ENCODE results near the gene CASKIN1. TPM values are rescaled to one million over a fixed set of nuclear protein-coding genes. Genes with fewer than 3 reads are reported as not detected.

Gene CASKIN1
- total and polyA plus RNA-seq, 3 donors from 2014 or later = 2.1 to 159 (median 6.4) TPM

- no peak for DNase-seq
- intact Hi-C loops (cut with DNase I; ENCODE audit: low total_unique reads) = no loop called here
Measured at GRCh38 chr16:2214719-2214968, 18.2 kb upstream of the CASKIN1 start, which contains the start of gene PGP. Gene PGP, minus strand, starts transcription at chr16:2214840. Its CDS starts 63 bp downstream, at chr16:2214777.

GRCh38 chr16:2213817-2214718 lies 17.7 kb upstream of the CASKIN1 start:
- 1% methylated on average over 19 to 34 of the region's 98 CpGs for WGBS, 2 donors
- TF ChIP-seq, protein P1, sequence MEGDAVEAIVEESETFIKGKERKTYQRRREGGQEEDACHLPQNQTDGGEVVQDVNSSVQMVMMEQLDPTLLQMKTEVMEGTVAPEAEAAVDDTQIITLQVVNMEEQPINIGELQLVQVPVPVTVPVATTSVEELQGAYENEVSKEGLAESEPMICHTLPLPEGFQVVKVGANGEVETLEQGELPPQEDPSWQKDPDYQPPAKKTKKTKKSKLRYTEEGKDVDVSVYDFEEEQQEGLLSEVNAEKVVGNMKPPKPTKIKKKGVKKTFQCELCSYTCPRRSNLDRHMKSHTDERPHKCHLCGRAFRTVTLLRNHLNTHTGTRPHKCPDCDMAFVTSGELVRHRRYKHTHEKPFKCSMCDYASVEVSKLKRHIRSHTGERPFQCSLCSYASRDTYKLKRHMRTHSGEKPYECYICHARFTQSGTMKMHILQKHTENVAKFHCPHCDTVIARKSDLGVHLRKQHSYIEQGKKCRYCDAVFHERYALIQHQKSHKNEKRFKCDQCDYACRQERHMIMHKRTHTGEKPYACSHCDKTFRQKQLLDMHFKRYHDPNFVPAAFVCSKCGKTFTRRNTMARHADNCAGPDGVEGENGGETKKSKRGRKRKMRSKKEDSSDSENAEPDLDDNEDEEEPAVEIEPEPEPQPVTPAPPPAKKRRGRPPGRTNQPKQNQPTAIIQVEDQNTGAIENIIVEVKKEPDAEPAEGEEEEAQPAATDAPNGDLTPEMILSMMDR (IDR thresholded peaks at IDR 0.05) = no peak
- TF ChIP-seq POLR2A (IDR thresholded peaks at IDR 0.05) = no peak
- intact Hi-C loops (cut with DNase I; ENCODE audit: low total_unique reads) = no loop called here

More at GRCh38 chr16:2214719-2214968, 18.2 kb upstream of the CASKIN1 start, which contains the start of gene PGP:
- H3K27me3 ChIP-seq = no peaks in the 10 kb centered on the region
- H3K4me1 ChIP-seq = peaks cover 38% of the 10 kb centered on the region
- WGBS, 2 donors = 3% methylated on average over 8 of the region's 48 CpGs; no CpG with 5 or more reads in 1 of the 2 donors
- no peaks in the 10 kb centered on the region for H3K9me3 ChIP-seq
- peak within 1 kb of the TSS; percentile 61 to 91 for H3K27ac ChIP-seq
- TF ChIP-seq POLR2A (IDR thresholded peaks at IDR 0.05) = no peak
- TF ChIP-seq, protein P1 (IDR thresholded peaks at IDR 0.05) = no peak
- peak within 1 kb of the TSS; percentile 65 to 67 for H3K4me3 ChIP-seq
- no peaks in the 10 kb centered on the region for H3K36me3 ChIP-seq (ENCODE audit: low read depth, missing control alignments)

DNA sequence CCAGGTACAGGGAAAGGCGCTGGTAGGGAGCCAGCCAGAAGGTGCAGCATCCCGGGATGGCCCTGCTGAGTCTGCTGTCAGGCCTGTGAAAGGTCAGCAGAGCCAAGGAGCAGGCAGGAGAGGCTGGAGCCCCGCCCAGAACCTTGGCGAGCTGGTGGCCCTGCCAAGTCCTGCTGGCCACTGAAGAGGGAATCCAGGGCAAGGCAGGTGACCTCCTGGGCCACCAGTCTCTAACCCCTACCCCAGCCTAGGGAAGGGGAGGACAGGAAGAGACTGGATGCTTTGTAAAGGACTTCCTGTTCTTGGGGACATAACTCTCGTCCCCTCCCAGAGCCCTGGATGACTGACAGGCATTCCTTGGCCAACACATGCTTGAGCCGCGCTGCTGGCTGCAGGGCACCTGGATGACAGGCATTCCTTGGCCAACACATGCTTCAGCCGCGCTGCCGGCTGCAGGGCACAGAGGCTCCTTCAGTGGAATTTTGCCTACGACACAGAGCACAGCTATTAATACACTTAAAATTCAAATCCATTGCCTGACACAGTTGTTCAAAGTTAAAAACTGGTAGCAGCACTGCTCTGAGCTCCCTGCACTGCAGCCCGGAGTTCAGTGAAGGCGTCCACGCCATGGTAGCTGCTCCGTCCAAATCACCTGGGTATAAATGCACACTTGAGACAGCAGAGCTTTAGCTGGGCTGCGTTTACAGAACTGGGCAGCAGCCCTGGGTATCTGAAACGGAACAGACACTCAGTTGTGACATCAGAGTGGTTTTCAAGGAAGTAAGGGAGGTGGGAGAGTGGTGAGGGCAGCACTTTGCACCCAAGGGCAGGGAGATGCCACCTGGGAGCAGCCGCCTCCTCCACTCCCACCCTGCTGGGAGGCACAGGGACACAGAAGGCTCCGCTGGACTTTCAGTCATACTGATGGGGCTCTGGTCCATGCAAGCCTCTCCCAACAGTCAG lies 16.2 kb upstream of the CASKIN1 start:
- no peak for TF ChIP-seq POLR2A (IDR thresholded peaks at IDR 0.05)
- TF ChIP-seq, protein P1 (IDR thresholded peaks at IDR 0.05) = no peak
- H3K4me3 ChIP-seq = no peak overlapping the region
- H3K36me3 ChIP-seq (ENCODE audit: low read depth, missing control alignments) = no peaks in the 10 kb centered on the region
- H3K4me1 ChIP-seq = peaks cover 40% of the 10 kb centered on the region
- intact Hi-C loops (cut with DNase I; ENCODE audit: low total_unique reads) = no loop called here
- H3K27ac ChIP-seq = peak overlapping the region; percentile 25 to 50
- H3K27me3 ChIP-seq = no peaks in the 10 kb centered on the region
- WGBS, 2 donors = 57 to 61% methylated on average over 16 to 19 of the region's 19 CpGs
- H3K9me3 ChIP-seq = no peaks in the 10 kb centered on the region
- peak; percentile 46 for DNase-seq

More at GRCh38 chr16:2213817-2214718, 17.7 kb upstream of the CASKIN1 start:
- H3K36me3 ChIP-seq (ENCODE audit: low read depth, missing control alignments) = no peaks in the 10 kb centered on the region
- DNase-seq = no peak
- peaks cover 40% of the 10 kb centered on the region for H3K4me1 ChIP-seq
- peak overlapping the region; percentile 45 to 76 for H3K27ac ChIP-seq
- H3K27me3 ChIP-seq = no peaks in the 10 kb centered on the region
- no peaks in the 10 kb centered on the region for H3K9me3 ChIP-seq
- H3K4me3 ChIP-seq = peak overlapping the region; percentile 65 to 67

DNA sequence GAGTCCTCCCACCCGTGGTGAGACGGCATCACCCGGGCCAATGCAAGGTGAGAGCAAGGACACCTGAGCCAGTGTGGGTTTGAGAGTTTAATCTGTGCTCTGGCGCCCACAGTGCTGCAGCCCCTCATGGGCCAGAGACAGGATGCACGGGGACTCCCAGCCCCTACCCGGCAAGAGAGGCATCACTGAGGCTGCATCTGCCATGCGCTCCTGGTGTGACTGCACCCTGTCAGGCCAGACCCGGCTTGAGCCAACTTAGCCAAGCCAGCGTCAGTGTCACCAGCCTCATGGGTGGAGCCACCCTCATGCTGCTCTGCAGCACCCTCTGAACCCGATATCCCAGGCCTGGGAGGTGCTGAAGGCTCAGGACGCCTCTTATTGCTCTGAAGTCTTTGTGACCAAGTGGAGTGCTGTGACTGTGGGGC lies 15.5 kb upstream of the CASKIN1 start:
- Histone ChIP-seq H3K9me3 (no peaks in the 10 kb centered on the region), H3K27ac (peak overlapping the region in 1 of 2 donors; percentile 50), H3K27me3 (no peaks in the 10 kb centered on the region), H3K4me3 (no peak overlapping the region), H3K36me3 (ENCODE audit: low read depth, missing control alignments) (no peaks in the 10 kb centered on the region), H3K4me1 (peaks cover 40% of the 10 kb centered on the region)
- DNase-seq = peak; percentile 45
- 73 to 75% methylated on average over 5 to 11 of the region's 11 CpGs for WGBS, 2 donors
- TF ChIP-seq, protein P1 (IDR thresholded peaks at IDR 0.05) = no peak
- TF ChIP-seq POLR2A (IDR thresholded peaks at IDR 0.05) = no peak
- intact Hi-C loops (cut with DNase I; ENCODE audit: low total_unique reads) = no loop called here

Data from testis (tissue), 3 donors.